DOHH2 (cell line): ENCODE results near the gene CCDC85A.

Source experiments
- H3F3A ChIP-seq: fragments of 200-600 bp; sonication (generic), shearing (Covaris generic); 2 replicates; pipeline ENCODE4 v1.6.0; 2016; ENCODE audit warnings: antibody characterized with exemption, mild to moderate bottlenecking; ENCODE audit not compliant: control insufficient read depth, insufficient read depth
- H3K27ac ChIP-seq: fragments of 200-600 bp; sonication (generic); 2 replicates; pipeline ENCODE4 v1.5.1; 2014; ENCODE audit warnings: low read depth, mild to moderate bottlenecking, low read length, moderate library complexity
- H3K27me3 ChIP-seq: fragments of 200-600 bp; sonication (generic); 2 replicates; pipeline ENCODE4 v1.6.1; 2014; ENCODE audit warnings: mild to moderate bottlenecking, low read length, mixed read lengths; ENCODE audit not compliant: control insufficient read depth
- H3K36me3 ChIP-seq: fragments of 200-600 bp; sonication (generic); 2 replicates; pipeline ENCODE4 v1.6.1; 2014; ENCODE audit warnings: mild to moderate bottlenecking, low read length, moderate library complexity, mixed read lengths; ENCODE audit not compliant: control insufficient read depth
- H3K4me1 ChIP-seq: fragments of 200-600 bp; sonication (generic); 2 replicates; pipeline ENCODE4 v1.6.1; 2014; ENCODE audit warnings: mild to moderate bottlenecking, low read length, mixed read lengths; ENCODE audit not compliant: control insufficient read depth
- H3K4me2 ChIP-seq: fragments of 200-600 bp; sonication (generic); 2 replicates; pipeline ENCODE4 v1.6.0; 2014; ENCODE audit warnings: mild to moderate bottlenecking, low read length, moderate library complexity
- H3K4me3 ChIP-seq: fragments of 200-600 bp; sonication (generic); 2 replicates; pipeline ENCODE4 v1.5.1; 2014; ENCODE audit warnings: mild to moderate bottlenecking, low read length, mixed read lengths
- H3K79me2 ChIP-seq: fragments of 200-600 bp; sonication (generic); 2 replicates; pipeline ENCODE4 v1.6.1; 2014; ENCODE audit warnings: mild to moderate bottlenecking, low read length, mixed read lengths; ENCODE audit not compliant: control insufficient read depth
- H3K9me2 ChIP-seq: fragments of 200-600 bp; sonication (generic); replicated peaks from 2 replicates; pipeline ENCODE4 v1.6.1; 2014; ENCODE audit warnings: mild to moderate bottlenecking, low read length, mixed read lengths; ENCODE audit not compliant: control insufficient read depth
- H3K9me3 ChIP-seq: fragments of 200-600 bp; sonication (generic); 2 replicates; pipeline ENCODE4 v1.6.1; 2014; ENCODE audit warnings: antibody characterized with exemption, low read length, mixed read lengths; ENCODE audit not compliant: control insufficient read depth, insufficient read depth
- H4K20me1 ChIP-seq: fragments of 200-600 bp; sonication (generic); 2 replicates; pipeline ENCODE4 v1.6.0; 2014; ENCODE audit warnings: low read depth, mild to moderate bottlenecking, antibody characterized with exemption, low read length, moderate library complexity; ENCODE audit not compliant: control insufficient read depth, insufficient read depth
- EZH2phosphoT487 ChIP-seq: fragments of 200-600 bp; sonication (generic); IDR thresholded peaks from 2 replicates; pipeline ENCODE4 v1.6.1; 2017; ENCODE audit warnings: borderline replicate concordance, mild to moderate bottlenecking, antibody characterized with exemption, low read length, moderate library complexity, mixed read lengths
- TF ChIP-seq, protein P1 (sequence below): fragments of 200-600 bp; sonication (generic); IDR thresholded peaks from one replicate; pipeline ENCODE4 v1.5.1; 2014; ENCODE audit warnings: antibody characterized with exemption, mild to moderate bottlenecking, low read depth, low read length; ENCODE audit not compliant: poor library complexity, severe bottlenecking

CCDC85A gene

DNA sequence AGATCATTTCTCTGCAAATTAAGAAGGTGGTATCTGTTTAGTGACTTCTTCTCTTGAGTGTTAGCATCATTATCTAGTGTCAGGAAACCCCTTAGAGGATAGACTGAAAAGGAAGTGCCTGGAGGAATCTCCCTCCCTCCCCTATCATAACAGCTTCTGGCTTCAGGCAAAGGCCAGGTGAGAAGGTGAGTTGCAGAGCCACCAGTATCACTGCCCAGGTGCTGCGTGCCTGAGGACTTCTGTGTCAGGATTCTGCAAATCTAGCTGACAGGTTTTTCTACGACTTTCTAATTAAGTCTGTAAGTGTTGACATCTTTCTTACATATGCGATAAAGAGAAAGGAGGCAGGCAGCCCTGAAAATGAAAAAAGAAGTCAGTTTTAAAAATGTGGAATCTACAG, 111.9 kb downstream of the CCDC85A start:
- Histone ChIP-seq H3K36me3 (no peaks in the 10 kb centered on the region), H3K4me3 (no peak overlapping the region), H3K4me2 (no peak overlapping the region), H3K79me2 (no peaks in the 10 kb centered on the region), H3K27ac (no peak overlapping the region), H3K9me2 (no peaks in the 10 kb centered on the region), H3K9me3 (no peaks in the 10 kb centered on the region), H3K27me3 (no peaks in the 10 kb centered on the region), H3K4me1 (peaks cover 4% of the 10 kb centered on the region), H3F3A (no peaks in the 10 kb centered on the region), H4K20me1 (no peaks in the 10 kb centered on the region)
- TF ChIP-seq, protein P1, sequence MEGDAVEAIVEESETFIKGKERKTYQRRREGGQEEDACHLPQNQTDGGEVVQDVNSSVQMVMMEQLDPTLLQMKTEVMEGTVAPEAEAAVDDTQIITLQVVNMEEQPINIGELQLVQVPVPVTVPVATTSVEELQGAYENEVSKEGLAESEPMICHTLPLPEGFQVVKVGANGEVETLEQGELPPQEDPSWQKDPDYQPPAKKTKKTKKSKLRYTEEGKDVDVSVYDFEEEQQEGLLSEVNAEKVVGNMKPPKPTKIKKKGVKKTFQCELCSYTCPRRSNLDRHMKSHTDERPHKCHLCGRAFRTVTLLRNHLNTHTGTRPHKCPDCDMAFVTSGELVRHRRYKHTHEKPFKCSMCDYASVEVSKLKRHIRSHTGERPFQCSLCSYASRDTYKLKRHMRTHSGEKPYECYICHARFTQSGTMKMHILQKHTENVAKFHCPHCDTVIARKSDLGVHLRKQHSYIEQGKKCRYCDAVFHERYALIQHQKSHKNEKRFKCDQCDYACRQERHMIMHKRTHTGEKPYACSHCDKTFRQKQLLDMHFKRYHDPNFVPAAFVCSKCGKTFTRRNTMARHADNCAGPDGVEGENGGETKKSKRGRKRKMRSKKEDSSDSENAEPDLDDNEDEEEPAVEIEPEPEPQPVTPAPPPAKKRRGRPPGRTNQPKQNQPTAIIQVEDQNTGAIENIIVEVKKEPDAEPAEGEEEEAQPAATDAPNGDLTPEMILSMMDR = no peak
- TF ChIP-seq EZH2phosphoT487 = no peak

DNA sequence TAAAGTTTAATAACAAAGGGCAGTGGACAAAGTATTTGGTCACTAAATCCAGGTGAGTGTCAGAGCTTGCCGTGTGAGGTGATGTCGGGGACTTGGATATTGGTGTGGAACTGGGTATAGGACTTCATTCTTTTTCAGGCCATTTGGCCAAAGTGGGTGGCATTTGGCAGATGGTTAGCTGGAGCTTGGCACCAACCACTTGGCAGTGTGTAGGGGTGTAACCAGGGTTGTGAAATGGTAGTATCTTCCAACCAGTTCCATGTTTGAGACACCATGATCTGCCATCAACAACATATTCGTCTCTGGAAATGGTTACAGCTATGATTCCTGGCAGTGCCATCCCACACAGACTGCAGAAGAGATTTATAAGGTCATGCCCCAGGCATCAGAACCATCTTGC, 113.9 kb downstream of the CCDC85A start:
- H3F3A ChIP-seq = no peaks in the 10 kb centered on the region
- H4K20me1 ChIP-seq = no peaks in the 10 kb centered on the region
- H3K4me3 ChIP-seq = no peak overlapping the region
- H3K27me3 ChIP-seq = no peaks in the 10 kb centered on the region
- TF ChIP-seq EZH2phosphoT487 = no peak
- TF ChIP-seq, protein P1 = no peak
- no peaks in the 10 kb centered on the region for H3K4me1 ChIP-seq
- H3K4me2 ChIP-seq = no peak overlapping the region
- no peaks in the 10 kb centered on the region for H3K9me3 ChIP-seq
- no peaks in the 10 kb centered on the region for H3K79me2 ChIP-seq
- no peaks in the 10 kb centered on the region for H3K36me3 ChIP-seq
- no peaks in the 10 kb centered on the region for H3K9me2 ChIP-seq
- H3K27ac ChIP-seq = no peak overlapping the region

DNA sequence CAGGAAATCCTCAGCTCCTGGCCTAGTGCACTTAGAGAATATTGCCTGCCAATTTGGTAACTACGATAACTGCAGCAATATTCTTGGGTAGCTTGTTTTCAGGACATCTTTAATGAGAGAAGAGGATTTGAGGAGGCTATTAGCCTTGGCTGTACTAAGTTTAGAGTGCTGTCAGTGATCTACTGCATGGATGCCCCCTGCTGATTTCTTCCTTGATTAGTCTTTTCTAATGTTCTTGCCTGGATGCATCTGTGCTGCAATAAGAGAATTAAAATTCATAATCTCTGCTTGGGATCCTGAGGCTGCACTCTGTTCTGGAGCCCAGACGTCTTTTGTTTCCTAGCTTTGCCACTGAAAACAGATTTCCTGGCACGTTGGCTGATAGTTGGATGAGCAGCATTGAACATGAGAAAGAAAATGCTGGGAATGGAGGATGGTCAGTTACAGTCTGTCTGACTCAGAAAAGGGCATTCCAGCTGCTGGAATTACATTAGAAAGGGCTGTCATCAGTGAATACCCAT, 115.4 kb downstream of the CCDC85A start:
- no peaks in the 10 kb centered on the region for H3K36me3 ChIP-seq
- H4K20me1 ChIP-seq = no peaks in the 10 kb centered on the region
- H3K9me3 ChIP-seq = no peaks in the 10 kb centered on the region
- H3K9me2 ChIP-seq = no peaks in the 10 kb centered on the region
- no peaks in the 10 kb centered on the region for H3K27me3 ChIP-seq
- no peaks in the 10 kb centered on the region for H3F3A ChIP-seq
- no peak overlapping the region for H3K4me2 ChIP-seq
- H3K27ac ChIP-seq = no peak overlapping the region
- no peak for TF ChIP-seq EZH2phosphoT487
- TF ChIP-seq, protein P1 = no peak
- no peaks in the 10 kb centered on the region for H3K79me2 ChIP-seq
- peaks cover 3% of the 10 kb centered on the region; the same call in 1 of the 2 replicates for H3K4me1 ChIP-seq
- H3K4me3 ChIP-seq = no peak overlapping the region
